H1 (cell line): ENCODE data around the gene INO80. TPM values are rescaled to one million over a fixed set of nuclear protein-coding genes. Genes with fewer than 3 reads are reported as not detected.
A peak's percentile ranks its signal among the peaks of the same experiment; 100 is the strongest.

Experiments
- CTCF ChIA-PET: fragments of 300-600 bp; sonication (Branson Sonifier 250); formaldehyde crosslinking; loops from one replicate; lab custom pipeline; 2021; ENCODE audit not compliant: partially characterized antibody; lab: Charles Lee
- POLR2A ChIA-PET: fragments of 300-600 bp; sonication (Branson Sonifier 250); formaldehyde crosslinking; loops from one replicate; lab custom pipeline; 2021; ENCODE audit warnings: inconsistent platforms; ENCODE audit not compliant: partially characterized antibody; lab: Charles Lee
- DNase-seq, 2 experiments: peaks; one replicate each; pipeline versions ENCODE4 v3.0.0 to v3.0.0-alpha.2; 2010 to 2022; ENCODE audit warnings: low spot score in 2 of 2, low read depth in 1 of 2, mixed read lengths in 1 of 2
- FAIRE-seq: peaks from 2 replicates; lab custom pipeline; 2011; peaks lifted over from hg19 to GRCh38; lab: Jason Lieb, UNC
- H2AFZ ChIP-seq: 2 replicates; pipeline ENCODE4 v1.8.1; 2012; ENCODE audit warnings: low read length, inconsistent platforms
- H2AK5ac ChIP-seq: 2 replicates; pipeline ENCODE4 v1.6.1; 2013; ENCODE audit warnings: low read depth, low read length
- H2BK120ac ChIP-seq: replicated peaks from 2 replicates; pipeline ENCODE3; 2013; ENCODE audit warnings: low read depth, low read length, inconsistent platforms
- H2BK12ac ChIP-seq: 2 replicates; pipeline ENCODE4 v1.6.1; 2013; ENCODE audit warnings: low read depth, low read length
- H2BK15ac ChIP-seq: 2 replicates; pipeline ENCODE4 v1.6.1; 2013; ENCODE audit warnings: low read length
- H2BK20ac ChIP-seq: 2 replicates; pipeline ENCODE4 v1.6.1; 2013; ENCODE audit warnings: low read length
- H2BK5ac ChIP-seq: 2 replicates; pipeline ENCODE4 v1.6.1; 2013; ENCODE audit warnings: low read depth, low read length
- H3K14ac ChIP-seq: 2 replicates; pipeline ENCODE4 v1.6.1; 2013; ENCODE audit warnings: inconsistent platforms; ENCODE audit not compliant: insufficient read length
- H3K18ac ChIP-seq: 2 replicates; pipeline ENCODE4 v1.6.1; 2013; ENCODE audit warnings: low read length; ENCODE audit errors: extremely low read depth
- H3K23ac ChIP-seq: 2 replicates; pipeline ENCODE4 v1.6.1; 2013; ENCODE audit warnings: inconsistent platforms; ENCODE audit not compliant: insufficient read length
- H3K23me2 ChIP-seq: 2 replicates; pipeline ENCODE4 v1.6.1; 2013; ENCODE audit warnings: low read depth, low read length
- H3K27ac ChIP-seq: 2 replicates; pipeline ENCODE4 v1.6.1; 2011; ENCODE audit warnings: low read depth, low read length, inconsistent platforms
- H3K27me3 ChIP-seq, 4 experiments: replicated peaks in 1 of 4; 1 replicate in 1 of 4; 2 replicates in 3 of 4; pipeline versions ENCODE4 v1.6.1 to v1.8.1; 2011 to 2013; ENCODE audit warnings: low read length in 3 of 4, mild to moderate bottlenecking in 3 of 4, inconsistent platforms in 2 of 4, mixed read lengths in 2 of 4, moderate library complexity in 1 of 4; ENCODE audit not compliant: control insufficient read depth in 3 of 4, insufficient read depth in 3 of 4; ENCODE audit errors: extremely low read depth in 1 of 4
- H3K36me3 ChIP-seq, 4 experiments: 2 replicates each; pipeline versions ENCODE4 v1.6.1 to v1.8.1; 2011 to 2013; ENCODE audit warnings: mild to moderate bottlenecking in 4 of 4, low read length in 3 of 4, moderate library complexity in 2 of 4, control low read depth in 1 of 4, inconsistent platforms in 1 of 4; ENCODE audit not compliant: insufficient read depth in 4 of 4, control insufficient read depth in 2 of 4
- H3K4ac ChIP-seq: replicated peaks from 2 replicates; pipeline ENCODE3; 2013; ENCODE audit warnings: low read length, low read depth, mixed read lengths, inconsistent platforms; ENCODE audit not compliant: insufficient read length
- H3K4me1 ChIP-seq, 4 experiments: replicated peaks in 1 of 4; 1 replicate in 1 of 4; 2 replicates in 3 of 4; pipeline versions ENCODE4 v1.6.1 to v1.8.1; 2011 to 2013; ENCODE audit warnings: low read length in 3 of 4, inconsistent platforms in 2 of 4, mixed read lengths in 1 of 4; ENCODE audit not compliant: insufficient read depth in 4 of 4, control insufficient read depth in 3 of 4
- H3K4me2 ChIP-seq, 2 experiments: 2 replicates each; pipeline versions ENCODE4 v1.6.1 to v1.8.1; 2011 to 2013; ENCODE audit warnings: low read depth in 2 of 2, low read length in 2 of 2, control low read depth in 1 of 2, inconsistent platforms in 1 of 2, mild to moderate bottlenecking in 1 of 2; ENCODE audit not compliant: insufficient read depth in 1 of 2
- H3K4me3 ChIP-seq, 4 experiments: fragments of 200-600, 300-600 bp in 1 of 4; sonication (generic), shearing (Covaris generic), sonication (Bioruptor Twin) in 1 of 4; 2 replicates each; pipeline versions ENCODE4 v1.5.1 to v1.8.1; 2011 to 2016; ENCODE audit warnings: low read length in 4 of 4, low read depth in 3 of 4, control low read depth in 2 of 4, inconsistent platforms in 2 of 4, mild to moderate bottlenecking in 2 of 4, mixed read lengths in 1 of 4, moderate library complexity in 1 of 4; ENCODE audit not compliant: insufficient read depth in 2 of 4; ENCODE audit errors: extremely low read depth in 1 of 4
- H3K56ac ChIP-seq: replicated peaks from 2 replicates; pipeline ENCODE3; 2013; ENCODE audit warnings: low read depth, mild to moderate bottlenecking, mixed read lengths, low read length, inconsistent platforms; ENCODE audit not compliant: insufficient read length
- H3K79me1 ChIP-seq: 2 replicates; pipeline ENCODE4 v1.6.1; 2013; ENCODE audit warnings: low read depth, low read length, control low read depth
- H3K79me2 ChIP-seq, 2 experiments: 2 replicates each; pipeline versions ENCODE4 v1.6.1 to v1.8.1; 2012 to 2013; ENCODE audit warnings: low read length in 2 of 2, mild to moderate bottlenecking in 2 of 2, inconsistent platforms in 1 of 2; ENCODE audit not compliant: insufficient read depth in 2 of 2, control insufficient read depth in 1 of 2
- H3K9ac ChIP-seq, 4 experiments: replicated peaks in 1 of 4; 1 replicate in 1 of 4; 2 replicates in 3 of 4; pipeline versions ENCODE4 v1.6.1 to v1.8.1; 2011 to 2013; ENCODE audit warnings: low read depth in 3 of 4, low read length in 3 of 4, control low read depth in 2 of 4, mild to moderate bottlenecking in 2 of 4, moderate library complexity in 2 of 4, inconsistent platforms in 1 of 4; ENCODE audit errors: extremely low read depth in 1 of 4
- H3K9me3 ChIP-seq, 2 experiments: 2 replicates each; pipeline versions ENCODE4 v1.6.1 to v1.8.1; 2012 to 2013; ENCODE audit warnings: mild to moderate bottlenecking in 2 of 2, moderate library complexity in 2 of 2, control low read depth in 1 of 2, inconsistent platforms in 1 of 2, low read depth in 1 of 2, low read length in 1 of 2, mixed read lengths in 1 of 2; ENCODE audit not compliant: insufficient read depth in 2 of 2
- H4K20me1 ChIP-seq, 2 experiments: replicated peaks in 1 of 2; 2 replicates each; pipeline versions ENCODE3 to v1.8.1; 2011 to 2013; ENCODE audit warnings: inconsistent platforms in 2 of 2, low read length in 2 of 2, mild to moderate bottlenecking in 1 of 2; ENCODE audit not compliant: insufficient read depth in 2 of 2, control insufficient read depth in 1 of 2
- H4K5ac ChIP-seq: 2 replicates; pipeline ENCODE4 v1.6.1; 2013; ENCODE audit warnings: low read length, low read depth, mixed read lengths, inconsistent platforms; ENCODE audit not compliant: insufficient read length
- H4K8ac ChIP-seq: 2 replicates; pipeline ENCODE4 v1.8.0; 2013; ENCODE audit warnings: mild to moderate bottlenecking, moderate library complexity, low read length, inconsistent platforms; ENCODE audit not compliant: insufficient read depth; ENCODE audit errors: extremely low read depth
- H4K91ac ChIP-seq: replicated peaks from 2 replicates; pipeline ENCODE3; 2013; ENCODE audit warnings: low read length, mixed read lengths, inconsistent platforms; ENCODE audit not compliant: insufficient read length
- ATF2 ChIP-seq: IDR thresholded peaks from 2 replicates; pipeline ENCODE4 v1.6.1; 2012; ENCODE audit warnings: low read length, inconsistent platforms
- CEBPB ChIP-seq: IDR thresholded peaks from 2 replicates; pipeline ENCODE4 v1.6.1; 2012; ENCODE audit warnings: low read depth, low read length
- CTBP2 ChIP-seq: IDR thresholded peaks from 2 replicates; pipeline ENCODE4 v1.7.0; 2011; ENCODE audit warnings: borderline replicate concordance, mild to moderate bottlenecking, moderate library complexity, mixed read lengths, low read length; ENCODE audit not compliant: insufficient read depth, insufficient read length
- E2F6 ChIP-seq: IDR thresholded peaks from 2 replicates; pipeline ENCODE4 v1.6.1; 2012; ENCODE audit warnings: inconsistent platforms
- GABPA ChIP-seq: IDR thresholded peaks from 2 replicates; pipeline ENCODE4 v1.6.1; 2011; ENCODE audit warnings: mild to moderate bottlenecking, low read length, moderate library complexity, borderline replicate concordance; ENCODE audit not compliant: insufficient read depth
- JUND ChIP-seq: IDR thresholded peaks from 2 replicates; pipeline ENCODE4 v1.6.1; 2011; ENCODE audit warnings: mild to moderate bottlenecking, improper control_type of control experiment, low read length
- POLR2AphosphoS5 ChIP-seq: IDR thresholded peaks from 2 replicates; pipeline ENCODE4 v1.6.1; 2011; ENCODE audit warnings: low read depth, low read length
- RBBP5 ChIP-seq: IDR thresholded peaks from 2 replicates; pipeline ENCODE4 v1.7.1; 2012; ENCODE audit warnings: low read depth, mild to moderate bottlenecking, inconsistent platforms, low read length, moderate library complexity, borderline replicate concordance
- TCF12 ChIP-seq: IDR thresholded peaks from 2 replicates; pipeline ENCODE4 v1.6.1; 2011; ENCODE audit warnings: low read depth, mild to moderate bottlenecking, low read length
- WGBS, 2 experiments: shearing (Covaris generic) in 1 of 2; methylation state at CpG; one replicate each; pipeline versions ENCODE4 v1.1.6 to v1.1.7; 2013 to 2015; ENCODE audit warnings: low lambda C conversion rate in 2 of 2, mixed read lengths in 2 of 2, inconsistent platforms in 1 of 2, low coverage in 1 of 2, missing lambda C conversion rate in 1 of 2; ENCODE audit not compliant: insufficient replicate concordance in 2 of 2, insufficient coverage in 1 of 2, insufficient read length in 1 of 2; ENCODE audit errors: extremely low coverage in 1 of 2, missing lambda C conversion rate in 1 of 2; 5-methylcytosine and 5-hydroxymethylcytosine counted together
- polyA plus RNA-seq, 7 experiments: library from polyadenylated mRNA; depleted of rRNA in 3 of 7; stranded (reverse) in 5 of 7; unstranded in 2 of 7; fragments of >200 nt in 5 of 7; fragments of 200-250 nt in 2 of 7; gene quantifications; 1 replicate in 5 of 7; 2 replicates in 1 of 7; 4 replicates in 1 of 7; pipeline versions ENCODE4 v1.2.1 to v1.2.3, GENCODE V29; 2011 to 2013; ENCODE audit warnings: missing spikeins in 2 of 7, mixed read lengths in 2 of 7
- total RNA-seq: library from RNA; stranded (reverse); fragmentation: NEBNext Ultra II Directional; extraction: Animal tissue kit (Norgen Biotek cat#: 25700); gene quantifications from 2 replicates; pipeline ENCODE4 v1.2.1, GENCODE V29; 2021

The INO80 gene
- total and polyA plus RNA-seq, 2 of the 8 experiments (the other 6 are each of a cell fraction or from before 2014, with no cell fraction given), result 4.3 to 24.5 TPM

GRCh38 chr15:40958146-40958545, 157.9 kb downstream of the INO80 start:
- Histone ChIP-seq H3K18ac (no peak overlapping the region), H3K4ac (no peak overlapping the region), H2AK5ac (no peak overlapping the region; the same call in 1 of the 2 replicates), H2BK15ac (no peak overlapping the region), H3K9me3 (no peaks in the 10 kb centered on the region), H4K91ac (no peak overlapping the region), H2BK20ac (no peak overlapping the region), H2BK5ac (peak overlapping the region; percentile 44), H2BK12ac (no peak overlapping the region), H4K20me1 (peaks cover 0 to 12% of the 10 kb centered on the region in 2 experiments), H3K4me2 (no peak overlapping the region), H3K23me2 (peaks cover 4% of the 10 kb centered on the region; the same call in 1 of the 2 replicates), H3K36me3 (peaks cover 8 to 33% (median 12%) of the 10 kb centered on the region in 4 experiments), H3K9ac (no peak overlapping the region), H2AFZ (no peak overlapping the region), H3K79me1 (no peaks in the 10 kb centered on the region; the same call in 1 of the 2 replicates), H3K79me2 (peaks cover 0 to 28% of the 10 kb centered on the region in 2 experiments; a peak in 2 of 4 replicates), H4K8ac (no peak overlapping the region), H3K23ac (no peak overlapping the region), H3K56ac (no peak overlapping the region), H4K5ac (no peak overlapping the region)
- DNase-seq (no peak), FAIRE-seq (no peak)
- 94% methylated on average over 6 of the region's 6 CpGs; no CpG with 5 or more reads in 1 of the 2 experiments for WGBS, 2 experiments
- TF ChIP-seq CTBP2 (no peak), RBBP5 (no peak), E2F6 (no peak), TCF12 (no peak), JUND (no peak), GABPA (no peak), ATF2 (peak; percentile 45; the same call in 1 of the 2 replicates), CEBPB (no peak), POLR2AphosphoS5 (0 out of 2 replicates have a peak, but pooled peaks have one; percentile 8)
- TF ChIP-seq, all 59 proteins: peak for 2
- Histone ChIP-seq H3K14ac (no peak overlapping the region), H3K4me1 (peaks cover 0 to 9% (median 4%) of the 10 kb centered on the region in 4 experiments; a peak in 5 of 7 replicates), H3K27ac (no peak overlapping the region), H3K4me3 (no peak overlapping the region), H3K27me3 (no peaks in the 10 kb centered on the region), H2BK120ac (no peak overlapping the region)
- CTCF ChIA-PET, result interaction anchor here (1.2 to 4.7 kb wide), 4 partner anchors 16 to 63 kb away, joined by 3 to 48 read pairs (median 10); no protein-coding TSS in a partner anchor
- POLR2A ChIA-PET, result interaction anchor here (0.8 to 28.7 kb wide), 10 partner anchors 10 to 157 kb away, joined by 3 to 1505 read pairs (median 12); partner anchors contain the start of genes CHAC1 and DLL4
